HepG2 (cell line): ENCODE measurements around the gene PSD4. TPM values are rescaled to one million over a fixed set of nuclear protein-coding genes. Genes with fewer than 3 reads are reported as not detected.

Experiments used
- ATAC-seq: fragments of 200-7000 bp; cut with Tn5 transposase; 3 replicates; pipeline ENCODE4 v1.9.1; 2020; ENCODE audit warnings: mild to moderate bottlenecking, moderate library complexity
- BruUV-seq: library from RNA; stranded (reverse); fragments of 400-500 nt; replicated peaks from 2 replicates; lab custom pipeline; 2021; lab: Mats Ljungman, UMichigan
- CTCF ChIA-PET: fragments of 300-600 bp; formaldehyde crosslinking; extraction: SDS; loops from one replicate; lab custom pipeline; 2021; ENCODE audit warnings: low total read pairs, inconsistent platforms, low intra/inter-chr PET ratio; lab: Yijun Ruan, JAX
- POLR2A ChIA-PET: fragments of 350-600 bp; sonication (Branson Sonifier 250); formaldehyde crosslinking; loops from one replicate; lab custom pipeline; 2020; ENCODE audit warnings: antibody characterized with exemption, inconsistent platforms; lab: Yijun Ruan, JAX
- DNase-seq: peaks from one replicate; pipeline ENCODE4 v3.0.0-alpha.2; 2015; ENCODE audit warnings: low spot score
- FAIRE-seq: peaks from 3 replicates; lab custom pipeline; 2011; peaks lifted over from hg19 to GRCh38; lab: Jason Lieb, UNC
- H2AFZ ChIP-seq: one replicate; pipeline ENCODE4 v1.6.1; 2011; ENCODE audit warnings: low read length, inconsistent platforms
- H3K27ac ChIP-seq: fragments of 300-600 bp; 3 replicates; pipeline ENCODE4 v1.8.0; 2011; ENCODE audit warnings: mixed run types, mild to moderate bottlenecking, mixed read lengths, low read length, inconsistent platforms; ENCODE audit not compliant: insufficient read depth; ENCODE audit errors: extremely low read length
- H3K27me3 ChIP-seq, 2 experiments: fragments of 200-600 bp in 1 of 2; 2 replicates in 1 of 2; 3 replicates in 1 of 2; pipeline versions ENCODE4 v1.6.0 to v1.8.0; 2011; ENCODE audit warnings: low read length in 2 of 2, mild to moderate bottlenecking in 2 of 2, moderate library complexity in 2 of 2, inconsistent platforms in 1 of 2; ENCODE audit not compliant: insufficient read depth in 2 of 2, control insufficient read depth in 1 of 2
- H3K36me3 ChIP-seq, 2 experiments: fragments of 200-600 bp in 1 of 2; replicated peaks in 1 of 2; 2 replicates in 1 of 2; 3 replicates in 1 of 2; pipeline versions ENCODE4 v1.5.1 to v1.8.0; 2011; ENCODE audit warnings: low read length in 2 of 2, inconsistent platforms in 1 of 2; ENCODE audit not compliant: insufficient read depth in 2 of 2, control insufficient read depth in 1 of 2
- H3K4me1 ChIP-seq: 2 replicates; pipeline ENCODE4 v1.5.1; 2012; ENCODE audit warnings: low read length, inconsistent platforms; ENCODE audit not compliant: insufficient read depth
- H3K4me2 ChIP-seq: 2 replicates; pipeline ENCODE4 v1.6.0; 2011; ENCODE audit warnings: low read depth, low read length, inconsistent platforms
- H3K4me3 ChIP-seq, 3 experiments: fragments of 200-600 bp in 1 of 3; sonication (generic), shearing (Covaris generic) in 1 of 3; replicated peaks in 1 of 3; 2 replicates each; pipeline ENCODE4 v1.5.1; 2011 to 2016; ENCODE audit warnings: low read length in 3 of 3, inconsistent platforms in 2 of 3, low read depth in 2 of 3, mild to moderate bottlenecking in 2 of 3, control low read depth in 1 of 3, mixed read lengths in 1 of 3; ENCODE audit not compliant: insufficient read depth in 1 of 3
- H3K79me2 ChIP-seq: one replicate; pipeline ENCODE4 v1.6.1; 2011; ENCODE audit warnings: low read length, inconsistent platforms; ENCODE audit not compliant: insufficient read depth
- H3K9ac ChIP-seq: 2 replicates; pipeline ENCODE4 v1.6.0; 2011; ENCODE audit warnings: mild to moderate bottlenecking, low read depth, low read length, inconsistent platforms; ENCODE audit not compliant: insufficient read depth
- H3K9me3 ChIP-seq: 2 replicates; pipeline ENCODE4 v1.5.1; 2012; ENCODE audit warnings: mild to moderate bottlenecking, low read length
- H4K20me1 ChIP-seq: 2 replicates; pipeline ENCODE4 v1.6.0; 2011; ENCODE audit warnings: inconsistent platforms, mild to moderate bottlenecking, low read length, moderate library complexity; ENCODE audit not compliant: insufficient read depth
- CBX5 ChIP-seq: sonication (generic); formaldehyde crosslinking; IDR thresholded peaks from 2 replicates; pipeline ENCODE4 v1.4.0; 2020; ENCODE audit warnings: missing genetic modification reagents, borderline replicate concordance
- CCDC6 ChIP-seq: sonication (generic); formaldehyde crosslinking; IDR thresholded peaks from 2 replicates; pipeline ENCODE4 v1.8.1; 2022; ENCODE audit warnings: mild to moderate bottlenecking, missing genetic modification reagents, moderate library complexity
- FOXC1 ChIP-seq: sonication (generic); formaldehyde crosslinking; IDR thresholded peaks from 2 replicates; pipeline ENCODE4 v1.8.0; 2022; ENCODE audit warnings: mild to moderate bottlenecking, missing genetic modification reagents, borderline replicate concordance
- GTF3A ChIP-seq: sonication (generic); formaldehyde crosslinking; conservative IDR thresholded peaks from 2 replicates; pipeline ENCODE4 v1.4.0; 2020; ENCODE audit warnings: mild to moderate bottlenecking, missing genetic modification reagents
- HDAC2 ChIP-seq: sonication (generic); formaldehyde crosslinking; IDR thresholded peaks from 2 replicates; pipeline ENCODE4 v1.4.0; 2020; ENCODE audit warnings: missing genetic modification reagents
- KAT2B ChIP-seq: fragments of 150-350 bp; IDR thresholded peaks from 2 replicates; pipeline ENCODE4 v1.6.1; 2014; ENCODE audit warnings: low read depth, low read length, borderline replicate concordance
- RBM22 ChIP-seq: fragments of 200-400 bp; formaldehyde crosslinking; optimal IDR thresholded peaks from 2 replicates; pipeline ENCODE3; 2017; ENCODE audit warnings: mild to moderate bottlenecking, low read length, moderate library complexity
- SOX5 ChIP-seq: IDR thresholded peaks from 2 replicates; pipeline ENCODE4 v1.6.1; 2016; ENCODE audit warnings: borderline replicate concordance
- ZBTB8A ChIP-seq: sonication (generic); formaldehyde crosslinking; IDR thresholded peaks from 2 replicates; pipeline ENCODE4 v1.4.0; 2020; ENCODE audit warnings: mild to moderate bottlenecking, low read depth, missing genetic modification reagents, borderline replicate concordance
- ZFP1 ChIP-seq: IDR thresholded peaks from 2 replicates; pipeline ENCODE4 v1.6.1; 2016
- ZNF234 ChIP-seq: sonication (generic); formaldehyde crosslinking; conservative IDR thresholded peaks from 2 replicates; pipeline ENCODE4 v1.5.1; 2020; ENCODE audit warnings: mild to moderate bottlenecking, missing genetic modification reagents
- ZNF263 ChIP-seq: sonication (generic); formaldehyde crosslinking; IDR thresholded peaks from 2 replicates; pipeline ENCODE4 v1.4.0; 2020; ENCODE audit warnings: missing genetic modification reagents
- ZNF496 ChIP-seq: sonication (generic); formaldehyde crosslinking; IDR thresholded peaks from 2 replicates; pipeline ENCODE4 v1.8.1; 2023; ENCODE audit warnings: mild to moderate bottlenecking, moderate library complexity, missing genetic modification reagents; ENCODE audit not compliant: insufficient replicate concordance
- ZNF792 ChIP-seq: IDR thresholded peaks from 2 replicates; pipeline ENCODE4 v1.6.1; 2016
- WGBS: methylation state at CpG from one replicate; pipeline ENCODE4 v1.1.6; 2017; ENCODE audit warnings: low lambda C conversion rate; 5-methylcytosine and 5-hydroxymethylcytosine counted together
- in situ Hi-C: cut with HindIII; loops from 2 replicates; pipeline ENCODE4 v1.10.0; 2017; ENCODE audit warnings: low pct_unique_long_range_greater_than_20kb; ENCODE audit not compliant: extremely low pct_ligation_motif_present
- intact Hi-C: fragments of 100-400 bp; cut with micrococcal nuclease; formaldehyde crosslinking; loops from one replicate; pipeline ENCODE4 v1.10.0; 2022; ENCODE audit not compliant: unreplicated experiment
- polyA plus RNA-seq, 8 experiments: library from polyadenylated mRNA; depleted of rRNA in 3 of 8; stranded (reverse) in 7 of 8; unstranded in 1 of 8; fragments of >200 nt; fragmentation: Illumina TruSeq in 4 of 8; extraction: Trizol in 4 of 8; gene quantifications; 2 replicates each; pipeline versions ENCODE4 v1.2.1 to v1.2.3, GENCODE V29; 2011 to 2016; ENCODE audit warnings: low read depth in 4 of 8, missing spikeins in 1 of 8, mixed read lengths in 1 of 8; ENCODE audit not compliant: insufficient read depth in 1 of 8
- total RNA-seq, 5 experiments: library from RNA; depleted of rRNA; stranded (reverse); fragments of >200 nt; fragmentation: Illumina TruSeq; extraction: Trizol; gene quantifications; 2 replicates each; pipeline ENCODE4 v1.2.3, GENCODE V29; 2016; ENCODE audit warnings: low read depth in 1 of 5
- TF ChIP-seq, protein P1 (sequence below): sonication (generic); formaldehyde crosslinking; conservative IDR thresholded peaks from 2 replicates; pipeline ENCODE4 v1.4.0; 2020; ENCODE audit warnings: missing genetic modification reagents
- TF ChIP-seq, protein P2 (sequence below): sonication (generic); formaldehyde crosslinking; IDR thresholded peaks from 2 replicates; pipeline ENCODE4 v1.5.1; 2020; ENCODE audit warnings: mild to moderate bottlenecking, missing genetic modification reagents, moderate library complexity

Gene PSD4
- total and polyA plus RNA-seq, 2 of the 13 experiments (the other 11 are each of a cell fraction or from before 2014, with no cell fraction given), result 5.8 to 9.4 TPM

GRCh38 chr2:113202305-113203216 is 28.8 kb downstream of the PSD4 start:
- intact Hi-C loops, result loop anchor here (5.0 kb wide), 1 partner anchor 190 kb away; no protein-coding TSS in a partner anchor
- Histone ChIP-seq H3K4me1 (peaks cover 68% of the 10 kb centered on the region), H4K20me1 (no peaks in the 10 kb centered on the region), H3K27ac (no peak overlapping the region), H3K4me3 (no peak overlapping the region), H2AFZ (no peak overlapping the region), H3K9me3 (no peaks in the 10 kb centered on the region), H3K79me2 (no peaks in the 10 kb centered on the region), H3K36me3 (no peaks in the 10 kb centered on the region; a peak in 1 of 5 replicates), H3K9ac (no peak overlapping the region), H3K4me2 (no peak overlapping the region), H3K27me3 (no peaks in the 10 kb centered on the region)
- ChIA-PET POLR2A (interaction anchor here (1.0 to 2.1 kb wide), 6 partner anchors 13 to 64 kb away, joined by 3 to 7 read pairs (median 4); no protein-coding TSS in a partner anchor), CTCF (interaction anchor here (1.1 to 2.7 kb wide), 2 partner anchors 46 to 188 kb away, joined by 3 to 26 read pairs; no protein-coding TSS in a partner anchor)
- no TSS peak for BruUV-seq
- DNase-seq (no peak), FAIRE-seq (no peak), ATAC-seq (no peak)
- 79% methylated on average over 11 of the region's 13 CpGs for WGBS
- in situ Hi-C loops, result loop anchor here (5.0 kb wide), 1 partner anchor 160 kb away; no protein-coding TSS in a partner anchor
- no peak for TF ChIP-seq ZNF234 (CRISPR knock-in tag)
- no peak for TF ChIP-seq CBX5 (CRISPR knock-in tag)
- TF ChIP-seq, protein P1, sequence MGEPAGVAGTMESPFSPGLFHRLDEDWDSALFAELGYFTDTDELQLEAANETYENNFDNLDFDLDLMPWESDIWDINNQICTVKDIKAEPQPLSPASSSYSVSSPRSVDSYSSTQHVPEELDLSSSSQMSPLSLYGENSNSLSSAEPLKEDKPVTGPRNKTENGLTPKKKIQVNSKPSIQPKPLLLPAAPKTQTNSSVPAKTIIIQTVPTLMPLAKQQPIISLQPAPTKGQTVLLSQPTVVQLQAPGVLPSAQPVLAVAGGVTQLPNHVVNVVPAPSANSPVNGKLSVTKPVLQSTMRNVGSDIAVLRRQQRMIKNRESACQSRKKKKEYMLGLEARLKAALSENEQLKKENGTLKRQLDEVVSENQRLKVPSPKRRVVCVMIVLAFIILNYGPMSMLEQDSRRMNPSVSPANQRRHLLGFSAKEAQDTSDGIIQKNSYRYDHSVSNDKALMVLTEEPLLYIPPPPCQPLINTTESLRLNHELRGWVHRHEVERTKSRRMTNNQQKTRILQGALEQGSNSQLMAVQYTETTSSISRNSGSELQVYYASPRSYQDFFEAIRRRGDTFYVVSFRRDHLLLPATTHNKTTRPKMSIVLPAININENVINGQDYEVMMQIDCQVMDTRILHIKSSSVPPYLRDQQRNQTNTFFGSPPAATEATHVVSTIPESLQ, result no peak
- no peak for TF ChIP-seq CCDC6 (CRISPR knock-in tag)
- TF ChIP-seq ZBTB8A, result no peak
- TF ChIP-seq GTF3A, result no peak
- no peak for TF ChIP-seq SOX5 (CRISPR knock-in tag)
- TF ChIP-seq, protein P2, sequence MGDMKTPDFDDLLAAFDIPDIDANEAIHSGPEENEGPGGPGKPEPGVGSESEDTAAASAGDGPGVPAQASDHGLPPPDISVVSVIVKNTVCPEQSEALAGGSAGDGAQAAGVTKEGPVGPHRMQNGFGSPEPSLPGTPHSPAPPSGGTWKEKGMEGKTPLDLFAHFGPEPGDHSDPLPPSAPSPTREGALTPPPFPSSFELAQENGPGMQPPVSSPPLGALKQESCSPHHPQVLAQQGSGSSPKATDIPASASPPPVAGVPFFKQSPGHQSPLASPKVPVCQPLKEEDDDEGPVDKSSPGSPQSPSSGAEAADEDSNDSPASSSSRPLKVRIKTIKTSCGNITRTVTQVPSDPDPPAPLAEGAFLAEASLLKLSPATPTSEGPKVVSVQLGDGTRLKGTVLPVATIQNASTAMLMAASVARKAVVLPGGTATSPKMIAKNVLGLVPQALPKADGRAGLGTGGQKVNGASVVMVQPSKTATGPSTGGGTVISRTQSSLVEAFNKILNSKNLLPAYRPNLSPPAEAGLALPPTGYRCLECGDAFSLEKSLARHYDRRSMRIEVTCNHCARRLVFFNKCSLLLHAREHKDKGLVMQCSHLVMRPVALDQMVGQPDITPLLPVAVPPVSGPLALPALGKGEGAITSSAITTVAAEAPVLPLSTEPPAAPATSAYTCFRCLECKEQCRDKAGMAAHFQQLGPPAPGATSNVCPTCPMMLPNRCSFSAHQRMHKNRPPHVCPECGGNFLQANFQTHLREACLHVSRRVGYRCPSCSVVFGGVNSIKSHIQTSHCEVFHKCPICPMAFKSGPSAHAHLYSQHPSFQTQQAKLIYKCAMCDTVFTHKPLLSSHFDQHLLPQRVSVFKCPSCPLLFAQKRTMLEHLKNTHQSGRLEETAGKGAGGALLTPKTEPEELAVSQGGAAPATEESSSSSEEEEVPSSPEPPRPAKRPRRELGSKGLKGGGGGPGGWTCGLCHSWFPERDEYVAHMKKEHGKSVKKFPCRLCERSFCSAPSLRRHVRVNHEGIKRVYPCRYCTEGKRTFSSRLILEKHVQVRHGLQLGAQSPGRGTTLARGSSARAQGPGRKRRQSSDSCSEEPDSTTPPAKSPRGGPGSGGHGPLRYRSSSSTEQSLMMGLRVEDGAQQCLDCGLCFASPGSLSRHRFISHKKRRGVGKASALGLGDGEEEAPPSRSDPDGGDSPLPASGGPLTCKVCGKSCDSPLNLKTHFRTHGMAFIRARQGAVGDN (CRISPR knock-in tag), result peak; percentile 36
- no peak for TF ChIP-seq HDAC2 (CRISPR knock-in tag)
- no peak for TF ChIP-seq KAT2B
- 0 out of 2 replicates have a peak, but pooled peaks have one; percentile 27 for TF ChIP-seq ZNF263
- TF ChIP-seq ZNF792, result no peak
- no peak for TF ChIP-seq FOXC1 (CRISPR knock-in tag)
- TF ChIP-seq RBM22, result no peak
- TF ChIP-seq ZFP1 (CRISPR knock-in tag), result no peak
- TF ChIP-seq ZNF496 (CRISPR knock-in tag), result no peak
